Right lung (tissue), 5 donors: ENCODE data around the gene MAMDC4. TPM values are rescaled to one million over a fixed set of nuclear protein-coding genes. Genes with fewer than 3 reads are reported as not detected.
"Not testable (repeated sequence)": the region's sequence is repeated elsewhere in the genome, so short reads cannot be mapped to it uniquely, and the experiment has no call there.

ENCODE experiments used
- DNase-seq, 2 donors: peaks; one replicate each; pipeline ENCODE4 v3.0.0-alpha.2; 2013
- polyA plus RNA-seq, 5 donors: library from polyadenylated mRNA; unstranded; fragments of 120-200 nt; gene quantifications; one replicate each; pipeline versions ENCODE4 v1.2.1 to v1.2.3, GENCODE V29; 2013; ENCODE audit warnings: inconsistent platforms in 1 of 5, low replicate concordance in 1 of 5; ENCODE audit not compliant: insufficient read length in 5 of 5, insufficient read depth in 1 of 5

Gene MAMDC4
- polyA plus RNA-seq, 5 donors, result 4.5 to 9.5 (median 6.7) TPM

DNA sequence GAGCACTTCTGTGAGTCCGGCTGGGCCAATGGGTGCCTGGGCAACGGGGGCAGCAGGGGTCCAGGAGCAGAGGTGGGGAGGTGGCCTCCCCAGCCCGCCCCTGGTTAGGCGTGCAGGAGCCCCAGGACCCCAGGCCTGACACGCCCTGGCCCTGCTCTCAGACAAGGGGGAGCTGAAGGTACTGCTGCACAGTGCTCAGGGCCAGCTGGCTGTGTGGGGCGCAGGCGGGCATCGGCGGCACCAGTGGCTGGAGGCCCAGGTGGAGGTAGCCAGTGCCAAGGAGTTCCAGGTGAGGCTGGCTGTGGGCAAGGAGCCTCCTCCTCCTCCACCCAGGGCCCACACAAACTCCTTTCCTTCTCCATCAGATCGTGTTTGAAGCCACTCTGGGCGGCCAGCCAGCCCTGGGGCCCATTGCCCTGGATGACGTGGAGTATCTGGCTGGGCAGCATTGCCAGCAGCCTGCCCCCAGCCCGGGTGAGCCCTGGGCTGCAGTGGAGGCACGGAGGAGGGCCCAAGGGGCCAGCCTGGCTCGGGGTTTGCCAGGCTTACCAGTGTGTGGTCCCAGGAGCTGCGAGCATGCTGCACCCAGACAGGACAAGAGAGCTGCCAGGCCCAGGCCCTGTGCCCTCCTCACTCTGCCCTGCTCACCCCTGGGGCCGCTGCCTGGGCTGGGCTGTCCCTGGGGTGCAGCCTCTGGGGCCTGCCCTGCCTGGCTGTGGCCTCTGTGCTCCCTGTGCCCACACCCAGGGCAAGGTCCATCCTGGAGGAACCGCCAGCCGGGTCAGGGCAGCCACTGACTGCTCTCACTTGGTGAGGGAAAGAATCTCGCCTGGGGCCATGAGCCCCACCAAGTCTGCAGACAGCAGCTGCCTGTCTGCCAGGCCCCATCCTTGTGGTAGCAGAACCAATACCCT, 7.0 kb downstream of the MAMDC4 start:
- DNase-seq, result no peak

DNA sequence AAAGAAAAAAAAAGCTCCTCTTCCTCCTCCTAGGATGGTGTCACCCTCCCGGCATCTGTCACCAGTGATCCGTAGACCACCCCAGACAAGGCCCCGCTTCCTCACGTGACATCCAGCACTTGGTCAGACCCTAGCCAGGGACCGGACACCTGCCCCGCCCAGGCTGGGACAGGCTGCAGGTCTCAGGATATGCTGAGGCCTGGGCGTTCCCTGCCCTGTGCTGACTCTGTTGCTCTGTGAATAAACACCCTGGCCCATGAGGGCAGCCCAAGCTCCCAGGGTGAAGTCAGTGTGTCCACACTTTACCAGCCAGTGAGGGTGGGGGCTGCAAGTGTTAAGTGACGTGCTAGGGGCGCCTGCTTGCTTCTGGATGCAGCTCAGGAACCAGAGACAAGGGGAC, 8.4 kb downstream of the MAMDC4 start:
- no peak for DNase-seq

DNA sequence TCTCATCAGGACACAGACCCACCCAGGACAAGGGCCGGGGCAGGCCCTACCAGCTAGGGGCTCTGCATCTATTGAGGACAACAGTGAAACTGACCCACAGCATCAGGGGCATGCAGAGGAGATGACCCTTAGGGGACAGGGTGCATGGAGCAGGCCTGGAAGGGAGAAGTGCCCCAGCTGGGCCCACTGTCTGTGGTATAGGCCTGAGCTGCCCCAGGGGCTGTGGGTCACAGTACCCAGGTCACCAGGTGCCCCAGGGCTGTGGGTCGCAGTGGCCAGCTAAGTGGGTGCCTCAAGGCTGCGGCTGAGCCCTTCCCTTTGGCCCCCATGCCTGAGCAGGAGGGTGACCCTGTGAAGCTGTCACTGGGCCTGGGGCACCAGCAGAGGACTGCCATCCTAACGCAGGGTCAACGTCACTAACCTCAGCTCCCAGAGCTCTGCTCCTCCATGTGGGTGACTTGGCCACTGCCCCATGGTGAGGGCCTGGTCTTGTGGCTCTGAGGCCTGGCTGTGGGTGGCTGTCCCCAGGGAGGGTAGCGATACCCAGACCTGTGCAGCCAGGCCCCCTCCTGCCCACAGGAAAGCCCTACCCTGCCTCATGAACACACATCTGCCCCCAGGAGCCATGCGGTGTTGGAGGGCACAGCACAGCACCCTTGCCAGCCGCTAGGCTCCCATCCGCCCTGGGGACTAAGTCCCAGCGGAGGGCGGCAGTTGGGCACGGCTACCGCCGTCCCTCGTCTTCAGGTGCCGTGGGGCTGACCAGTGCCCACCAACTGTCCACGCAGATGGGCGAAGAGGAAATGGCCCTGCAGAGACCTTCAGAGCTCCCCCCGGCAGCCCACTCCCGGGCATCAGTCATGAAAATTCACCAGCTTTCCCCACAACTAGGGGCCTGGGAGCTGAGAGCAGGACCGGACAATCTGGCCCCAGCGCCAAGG, 9.1 kb downstream of the MAMDC4 start:
- no peak for DNase-seq

DNA sequence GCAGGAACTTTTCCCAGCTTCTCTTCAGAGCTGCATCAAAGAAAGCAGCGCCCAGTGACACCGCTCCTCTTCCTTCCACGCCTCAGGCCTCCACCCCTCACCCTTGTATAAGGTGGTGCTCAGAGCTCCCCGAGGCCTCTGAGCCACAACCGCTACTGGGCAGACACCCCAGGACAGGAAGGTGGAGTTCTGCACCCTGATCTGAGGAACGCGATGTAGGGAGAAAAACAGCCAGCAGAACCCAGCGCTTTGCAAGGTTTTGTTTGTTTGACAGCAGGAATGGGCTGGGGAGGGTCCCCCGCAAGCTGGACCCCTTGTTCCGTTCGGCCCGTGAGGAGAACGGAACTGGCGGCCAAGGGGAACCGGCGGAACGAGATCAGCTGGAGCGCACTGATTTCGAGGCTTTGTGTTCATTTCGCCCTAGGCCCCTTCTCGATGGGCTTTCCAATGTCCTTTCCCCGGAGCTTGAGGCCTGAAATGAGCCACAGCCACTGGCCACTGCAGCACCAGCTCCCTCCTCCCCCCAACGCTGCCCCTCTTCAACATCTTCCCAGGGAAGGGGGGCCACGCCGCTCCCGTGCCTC, 9.8 kb downstream of the MAMDC4 start:
- DNase-seq, result no peak

- no peak for DNase-seq
Measured at GRCh38 chr9:136862849-136863622, 10.9 kb downstream of the MAMDC4 start.

DNA sequence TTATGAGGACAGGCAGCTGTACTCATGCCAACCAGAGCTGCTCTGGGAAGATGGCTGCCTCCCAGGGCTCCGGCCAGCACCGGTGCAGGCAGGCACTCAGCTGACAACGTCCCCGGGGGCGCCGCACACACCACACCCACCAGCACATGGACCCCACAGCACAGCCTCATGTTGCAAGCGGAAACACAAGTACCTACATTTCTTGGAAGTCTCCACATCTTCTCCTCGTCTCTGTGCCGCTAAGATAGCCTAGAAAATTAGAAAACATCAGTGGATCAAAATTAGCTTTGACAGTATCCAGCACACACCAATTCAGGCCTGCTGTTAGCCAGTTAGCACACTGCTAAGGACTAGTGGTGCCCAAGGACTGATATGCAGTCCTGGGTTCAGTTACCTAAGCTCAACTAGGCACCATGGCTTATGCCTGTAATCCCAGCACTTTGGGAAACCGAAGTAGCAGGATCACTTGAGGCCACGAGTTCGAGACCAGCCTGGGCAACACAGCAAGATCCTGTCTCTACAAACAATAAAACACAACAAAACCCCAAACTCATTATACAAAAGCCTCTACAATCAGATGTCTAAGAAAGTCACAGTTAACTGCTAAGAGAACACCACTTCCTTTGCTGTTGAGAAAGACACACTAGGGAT, 11.6 kb downstream of the MAMDC4 start:
- no peak for DNase-seq

DNA sequence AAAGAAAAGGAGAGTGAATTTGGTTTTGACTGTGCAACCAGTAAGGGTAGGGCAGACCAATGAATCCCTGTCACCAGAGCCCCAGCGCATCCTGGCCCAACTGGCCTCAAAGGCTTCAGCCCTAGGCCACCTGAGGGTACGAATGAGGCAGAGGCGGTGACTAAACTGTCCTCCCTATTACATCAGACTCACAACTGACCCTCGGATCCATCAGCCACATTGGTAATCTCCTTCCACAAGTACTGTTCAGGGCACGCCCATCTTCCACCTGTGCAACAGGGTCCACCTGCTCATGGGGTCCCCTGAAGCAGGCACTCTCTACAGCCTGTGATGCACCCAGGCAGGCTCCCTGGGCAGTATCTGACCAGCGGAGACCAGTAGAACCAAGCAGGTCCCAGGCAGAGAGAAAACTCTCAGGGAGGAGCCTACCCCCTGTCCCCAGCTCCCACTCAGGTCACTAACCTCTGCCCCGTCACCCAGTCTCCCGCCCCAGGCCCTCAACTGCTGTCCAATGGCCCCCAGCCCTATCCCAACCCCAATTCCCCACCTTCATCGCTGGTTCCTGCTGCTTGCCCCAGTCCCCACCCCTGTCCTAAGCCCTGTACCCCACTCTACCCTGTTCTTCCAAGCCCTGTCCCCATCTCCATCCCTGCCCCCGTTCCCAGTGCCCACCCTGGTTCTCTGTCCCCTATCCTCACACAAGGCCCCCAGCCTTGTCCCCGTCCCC, 13.1 kb downstream of the MAMDC4 start:
- no peak for DNase-seq

GRCh38 chr9:136865768-136866103, 13.6 kb downstream of the MAMDC4 start:
- no peak for DNase-seq

GRCh38 chr9:136866898-136867421, 14.8 kb downstream of the MAMDC4 start:
- not testable (repeated sequence) for DNase-seq

- no peak for DNase-seq
Measured at GRCh38 chr9:136867480-136867879, 15.3 kb downstream of the MAMDC4 start.

GRCh38 chr9:136867917-136868316, 15.8 kb downstream of the MAMDC4 start:
- DNase-seq, result no peak

- DNase-seq, result no peak
Measured at GRCh38 chr9:136868644-136869043, 16.5 kb downstream of the MAMDC4 start.

GRCh38 chr9:136869611-136870010, 17.5 kb downstream of the MAMDC4 start:
- DNase-seq, result not testable (repeated sequence)

DNA sequence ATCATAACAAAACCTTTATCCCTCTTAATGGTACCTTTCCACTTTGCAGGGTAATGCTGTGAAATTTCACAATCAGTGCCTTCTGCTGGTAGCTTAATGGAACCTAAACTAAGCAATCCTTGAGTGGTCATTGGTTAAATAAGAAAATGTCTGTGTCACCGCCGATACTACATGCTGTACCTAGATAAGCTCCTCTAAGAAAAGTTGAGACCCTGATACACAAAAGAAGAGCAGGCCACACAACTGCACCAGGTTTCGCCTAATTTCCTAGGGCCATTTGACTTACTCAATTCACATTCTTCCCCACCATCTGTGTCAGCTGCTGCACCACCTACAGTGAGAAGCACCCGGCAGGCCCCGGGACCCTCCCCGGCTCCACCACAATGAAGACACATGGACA, 23.0 kb downstream of the MAMDC4 start:
- no peak for DNase-seq

- no peak for DNase-seq
Measured at GRCh38 chr9:136876476-136876875, 24.3 kb downstream of the MAMDC4 start.

DNA sequence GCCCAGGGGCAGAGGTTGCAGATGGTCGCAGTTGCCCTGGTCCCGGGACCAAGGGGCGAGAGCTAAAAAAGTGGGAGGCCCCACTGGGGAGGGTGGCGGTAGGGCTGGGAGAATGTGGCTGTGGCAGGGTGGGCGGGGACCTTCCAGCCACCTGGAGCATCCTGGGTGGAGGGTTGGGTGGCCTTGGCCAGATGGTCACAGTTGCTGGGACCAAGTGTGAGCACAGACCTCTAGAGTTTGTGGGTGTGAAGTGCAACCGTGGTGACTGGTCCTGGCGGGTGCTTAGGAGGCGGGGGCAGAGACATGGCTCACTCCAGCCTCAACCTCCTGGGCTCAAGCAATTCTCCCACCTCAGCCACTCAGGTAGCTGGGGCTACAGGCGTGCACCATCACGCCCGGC, 28.5 kb downstream of the MAMDC4 start:
- DNase-seq, result no peak

DNA sequence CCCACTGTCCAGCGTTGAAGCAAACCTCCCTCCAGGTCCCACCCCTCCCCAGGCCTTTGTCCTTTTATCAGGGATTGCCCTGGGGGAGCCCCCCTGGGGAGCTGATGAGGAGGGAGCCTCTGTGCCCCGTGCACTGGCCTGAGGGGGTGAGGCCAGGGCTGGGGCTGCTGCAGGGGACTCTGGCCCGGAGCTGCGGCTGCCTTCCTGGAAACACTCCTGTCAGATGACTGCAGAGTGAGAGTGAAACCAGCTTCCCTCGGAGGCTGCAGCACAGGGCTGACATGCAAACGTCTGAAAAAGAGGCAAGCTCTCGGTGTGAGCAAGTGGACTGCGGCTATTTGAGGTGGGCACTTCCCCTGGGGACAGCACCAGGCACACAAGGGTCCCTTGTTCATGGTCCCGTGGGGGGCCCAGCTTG, 29.6 kb downstream of the MAMDC4 start:
- no peak for DNase-seq

GRCh38 chr9:136882109-136882946, 30.2 kb downstream of the MAMDC4 start:
- DNase-seq, result no peak

- not testable (repeated sequence) for DNase-seq
Measured at GRCh38 chr9:136882947-136883283, 30.8 kb downstream of the MAMDC4 start.
